Tibial artery (tissue), 4 donors: ENCODE results near the gene PDGFRA.

Experiments used
- DNase-seq, 2 donors: peaks; one replicate each; pipeline ENCODE4 v3.0.0-alpha.2; 2019
- H3K27ac ChIP-seq, 2 donors: fragments of 200-600 bp; sonication (generic) in 1 of 2; 1 replicate in 1 of 2; 2 replicates in 1 of 2; pipeline ENCODE4 v1.5.1; 2018 to 2019; ENCODE audit warnings: mild to moderate bottlenecking in 1 of 2
- H3K27me3 ChIP-seq, 2 donors: fragments of 200-600 bp; sonication (generic) in 1 of 2; one replicate each; pipeline versions ENCODE4 v1.5.1 to v1.6.0; 2016 to 2019
- H3K36me3 ChIP-seq, 3 donors: fragments of 200-600 bp; sonication (generic) in 2 of 3; one replicate each; pipeline ENCODE4 v1.5.1; 2016 to 2019; ENCODE audit warnings: mild to moderate bottlenecking in 2 of 3
- H3K4me1 ChIP-seq, 4 donors: fragments of 200-600 bp; sonication (generic) in 2 of 4; 1 replicate in 3 of 4; 2 replicates in 1 of 4; pipeline ENCODE4 v1.5.1; 2016 to 2019
- H3K4me3 ChIP-seq, 2 donors: fragments of 200-600 bp; sonication (generic) in 1 of 2; 1 replicate in 1 of 2; 2 replicates in 1 of 2; pipeline ENCODE4 v1.5.1; 2018 to 2019; ENCODE audit warnings: mild to moderate bottlenecking in 2 of 2
- H3K9me3 ChIP-seq, 3 donors: fragments of 200-600 bp; sonication (generic) in 1 of 3; one replicate each; pipeline ENCODE4 v1.5.1; 2016 to 2019
- intact Hi-C: fragments of 100-400 bp; cut with DNase I; formaldehyde crosslinking; loops from one replicate; pipeline ENCODE4 v1.15.0; 2023; ENCODE audit warnings: low total_unique reads
- TF ChIP-seq, protein P1 (sequence below), 2 experiments: fragments of 200-600 bp in 1 of 2; fragments of 450-650 bp in 1 of 2; IDR thresholded peaks; one replicate each; pipeline ENCODE4 v1.5.1; 2017 to 2019; ENCODE audit warnings: antibody characterized with exemption in 2 of 2, mild to moderate bottlenecking in 1 of 2, moderate library complexity in 1 of 2

Gene PDGFRA

DNA sequence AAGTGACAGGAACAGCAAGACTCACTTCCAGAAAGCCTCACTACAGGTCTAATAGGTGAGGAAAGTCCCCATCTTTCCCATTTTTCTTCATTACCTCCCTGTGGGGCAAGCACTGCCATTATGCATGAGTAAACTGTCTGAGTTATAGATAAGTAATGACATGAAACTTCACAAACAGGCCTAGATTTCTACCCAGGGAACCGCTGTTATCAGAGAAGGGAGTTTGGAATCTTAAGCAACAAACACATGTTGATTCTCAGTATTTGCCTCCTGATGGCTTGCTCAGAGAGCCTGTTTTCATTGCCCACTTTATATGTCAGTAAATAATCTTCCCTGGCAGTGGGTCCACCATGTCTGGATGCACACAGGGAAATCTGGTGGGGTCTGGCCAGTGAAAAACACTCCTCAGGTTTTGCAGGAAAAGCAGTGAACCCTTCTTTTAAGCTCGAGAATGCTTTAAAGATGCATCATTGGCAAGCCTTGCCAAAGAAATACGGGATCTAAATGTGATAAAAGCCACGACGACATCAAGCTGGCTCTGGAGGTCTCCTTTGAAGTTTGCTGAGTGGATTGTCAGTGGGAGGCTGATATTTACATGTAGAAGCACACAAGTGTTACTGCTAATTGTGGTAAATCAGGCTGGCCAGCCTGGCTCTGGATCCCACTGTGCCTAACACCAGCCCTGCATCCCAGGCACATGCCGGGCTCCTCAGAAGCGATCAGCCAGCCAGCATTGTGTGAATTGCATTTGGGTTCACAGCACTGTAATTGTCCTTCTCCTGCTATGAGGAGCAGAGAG, 25.2 kb downstream of the PDGFRA start:
- DNase-seq = no peak
- Histone ChIP-seq H3K27me3 (no peaks in the 10 kb centered on the region), H3K36me3 (no peaks in the 10 kb centered on the region), H3K4me1 (peaks cover 0 to 13% (median 0%) of the 10 kb centered on the region in 4 donors), H3K9me3 (no peaks in the 10 kb centered on the region), H3K27ac (no peak overlapping the region), H3K4me3 (no peak overlapping the region)
- intact Hi-C loops = no loop called here
- TF ChIP-seq, protein P1, sequence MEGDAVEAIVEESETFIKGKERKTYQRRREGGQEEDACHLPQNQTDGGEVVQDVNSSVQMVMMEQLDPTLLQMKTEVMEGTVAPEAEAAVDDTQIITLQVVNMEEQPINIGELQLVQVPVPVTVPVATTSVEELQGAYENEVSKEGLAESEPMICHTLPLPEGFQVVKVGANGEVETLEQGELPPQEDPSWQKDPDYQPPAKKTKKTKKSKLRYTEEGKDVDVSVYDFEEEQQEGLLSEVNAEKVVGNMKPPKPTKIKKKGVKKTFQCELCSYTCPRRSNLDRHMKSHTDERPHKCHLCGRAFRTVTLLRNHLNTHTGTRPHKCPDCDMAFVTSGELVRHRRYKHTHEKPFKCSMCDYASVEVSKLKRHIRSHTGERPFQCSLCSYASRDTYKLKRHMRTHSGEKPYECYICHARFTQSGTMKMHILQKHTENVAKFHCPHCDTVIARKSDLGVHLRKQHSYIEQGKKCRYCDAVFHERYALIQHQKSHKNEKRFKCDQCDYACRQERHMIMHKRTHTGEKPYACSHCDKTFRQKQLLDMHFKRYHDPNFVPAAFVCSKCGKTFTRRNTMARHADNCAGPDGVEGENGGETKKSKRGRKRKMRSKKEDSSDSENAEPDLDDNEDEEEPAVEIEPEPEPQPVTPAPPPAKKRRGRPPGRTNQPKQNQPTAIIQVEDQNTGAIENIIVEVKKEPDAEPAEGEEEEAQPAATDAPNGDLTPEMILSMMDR (IDR thresholded peaks at IDR 0.05) = no peak

DNA sequence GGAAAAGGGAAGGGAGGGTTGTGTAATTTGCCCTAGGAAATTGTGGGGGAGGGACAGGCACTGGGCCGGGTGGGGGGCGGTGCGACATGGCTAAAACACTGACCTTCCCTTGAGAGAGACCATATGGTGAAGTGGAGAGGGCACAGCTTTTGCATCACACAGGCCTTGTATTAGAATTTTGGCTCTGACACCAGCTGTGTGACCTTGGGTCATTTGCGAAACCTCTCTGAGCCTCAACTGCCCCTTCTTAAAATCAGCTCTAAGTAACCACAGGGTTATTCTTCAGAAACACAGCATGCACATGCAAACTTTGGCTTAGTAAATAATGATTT, 25.8 kb downstream of the PDGFRA start:
- H3K9me3 ChIP-seq = no peaks in the 10 kb centered on the region
- DNase-seq = no peak
- intact Hi-C loops = no loop called here
- H3K4me1 ChIP-seq = peaks cover 0 to 13% (median 0%) of the 10 kb centered on the region in 4 donors
- no peak overlapping the region for H3K4me3 ChIP-seq
- H3K36me3 ChIP-seq = no peaks in the 10 kb centered on the region
- no peaks in the 10 kb centered on the region for H3K27me3 ChIP-seq
- no peak overlapping the region for H3K27ac ChIP-seq
- TF ChIP-seq, protein P1 (IDR thresholded peaks at IDR 0.05) = no peak

DNA sequence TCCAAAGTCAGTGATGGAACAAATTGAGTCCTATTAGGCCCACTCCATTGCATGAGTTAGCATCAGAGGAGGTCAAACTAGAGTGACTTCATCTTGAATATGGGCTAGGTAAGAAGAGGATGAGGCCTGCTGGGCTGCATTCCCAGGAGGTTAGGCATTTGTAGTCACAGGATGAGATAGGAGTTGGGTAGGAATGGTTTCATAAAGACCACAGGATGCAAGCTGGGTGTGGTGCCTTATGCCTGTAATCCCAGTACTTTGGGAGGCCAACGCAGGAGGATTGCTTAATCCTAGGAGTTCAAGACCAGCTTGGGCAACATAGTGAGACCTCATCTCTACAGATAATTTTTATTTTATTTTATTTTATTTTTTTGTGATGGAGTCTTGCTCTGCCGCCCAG, 26.8 kb downstream of the PDGFRA start:
- peak in 1 of 2 donors; percentile 48 for DNase-seq
- Histone ChIP-seq H3K9me3 (no peaks in the 10 kb centered on the region), H3K4me3 (no peak overlapping the region), H3K36me3 (peaks cover 0 to 5% (median 0%) of the 10 kb centered on the region in 3 donors), H3K4me1 (peaks cover 0 to 13% (median 0%) of the 10 kb centered on the region in 4 donors), H3K27me3 (no peaks in the 10 kb centered on the region), H3K27ac (no peak overlapping the region)
- TF ChIP-seq, protein P1 (IDR thresholded peaks at IDR 0.05) = no peak
- intact Hi-C loops = no loop called here

DNA sequence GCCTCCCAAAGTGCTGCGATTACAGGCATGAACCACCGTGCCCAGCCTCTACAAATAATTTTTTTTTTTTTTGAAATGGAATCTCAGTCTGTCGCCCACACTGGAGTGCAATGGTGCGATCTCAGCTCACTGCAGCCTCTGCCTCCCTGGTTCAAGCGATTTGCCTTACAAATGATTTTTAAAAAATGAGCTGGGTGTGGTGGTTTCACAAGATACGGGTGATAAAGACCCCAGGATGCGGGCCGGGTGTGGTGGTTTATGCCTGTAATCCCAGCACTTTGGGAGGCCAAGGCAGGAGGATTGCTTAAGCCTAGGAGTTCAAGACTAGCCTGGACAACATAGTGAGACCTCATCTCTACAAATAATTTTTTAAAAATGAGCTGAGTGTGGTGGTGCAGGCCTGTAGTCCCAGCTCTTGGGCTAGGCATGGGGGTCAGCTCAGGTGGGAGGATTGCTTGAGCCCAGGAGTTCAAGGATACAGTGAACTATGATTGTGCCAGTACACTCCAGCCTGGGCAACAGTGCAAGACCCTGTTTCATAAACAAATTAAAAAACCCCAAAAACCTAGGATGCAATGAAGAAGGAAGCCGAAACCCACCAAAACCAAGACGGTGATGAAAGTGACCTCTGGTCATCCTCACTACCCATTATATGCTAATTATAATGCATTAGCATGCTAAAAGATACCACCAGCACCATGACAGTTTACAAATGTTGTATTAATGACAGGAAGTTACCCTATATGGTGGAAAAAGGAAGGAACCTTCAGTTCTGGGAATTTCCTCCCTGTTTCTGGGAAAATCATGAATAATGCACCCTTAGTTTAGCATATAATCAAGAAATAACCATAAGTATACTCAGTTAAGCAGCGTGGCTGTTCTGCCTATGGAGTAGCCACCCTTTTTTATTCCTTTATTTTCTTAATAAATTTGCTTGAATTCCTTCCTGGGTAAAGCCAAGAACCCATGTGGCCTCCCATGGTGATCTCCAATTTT, 27.7 kb downstream of the PDGFRA start:
- DNase-seq = no peak
- Histone ChIP-seq H3K27me3 (no peaks in the 10 kb centered on the region), H3K27ac (no peak overlapping the region), H3K4me1 (peaks cover 0 to 13% (median 0%) of the 10 kb centered on the region in 4 donors), H3K36me3 (peaks cover 0 to 10% (median 0%) of the 10 kb centered on the region in 3 donors), H3K9me3 (no peaks in the 10 kb centered on the region), H3K4me3 (no peak overlapping the region)
- TF ChIP-seq, protein P1 (IDR thresholded peaks at IDR 0.05) = no peak
- intact Hi-C loops = no loop called here

DNA sequence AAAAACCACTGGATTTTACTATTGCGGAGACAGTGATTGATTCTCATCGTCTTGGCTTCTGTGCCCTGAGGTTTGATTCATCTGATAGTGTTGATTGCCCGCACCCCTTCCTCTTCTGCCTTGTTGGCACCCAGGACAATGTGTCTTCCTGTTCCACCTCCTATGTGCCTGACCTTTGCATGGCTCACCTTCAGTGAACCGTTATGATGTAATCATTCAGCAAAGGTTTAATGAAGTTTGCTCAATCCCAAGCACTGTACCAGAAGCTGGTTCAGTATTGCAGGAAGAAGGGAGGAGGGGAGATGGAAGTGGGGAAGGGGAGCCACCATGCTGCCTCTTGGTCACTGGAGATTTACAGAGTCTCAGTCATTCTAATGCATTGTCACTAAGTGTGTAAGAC, 36.3 kb downstream of the PDGFRA start:
- no peak overlapping the region for H3K27ac ChIP-seq
- no peak for DNase-seq
- TF ChIP-seq, protein P1 (IDR thresholded peaks at IDR 0.05) = no peak
- intact Hi-C loops = no loop called here
- H3K9me3 ChIP-seq = no peaks in the 10 kb centered on the region
- H3K4me3 ChIP-seq = no peak overlapping the region
- H3K36me3 ChIP-seq = peaks cover 0 to 76% (median 0%) of the 10 kb centered on the region in 3 donors
- no peaks in the 10 kb centered on the region for H3K27me3 ChIP-seq
- H3K4me1 ChIP-seq = no peaks in the 10 kb centered on the region
